ENCODE results near the gene BTBD6.

- TF ChIP-seq CTCF (IDR thresholded peaks at IDR 0.05) (no peak), POLR2A (IDR thresholded peaks at IDR 0.05; ENCODE audit: low read depth) (no peak), POLR2AphosphoS5 (IDR thresholded peaks at IDR 0.05) (no peak)
Observed at GRCh38 chr14:105216490-105217247, 31.7 kb upstream of the BTBD6 start.

All from esophagus muscularis mucosa (tissue), 3 donors.